ENCODE measurements around the gene CINP. TPM values are rescaled to one million over a fixed set of nuclear protein-coding genes. Genes with fewer than 3 reads are reported as not detected.

The CINP gene
- total RNA-seq, 6 experiments from 2014 or later, result 58.9 to 65.7 (median 62.4) TPM

GRCh38 chr14:102394717-102395375 is 32.2 kb upstream of the CINP start:
- Mint-ChIP-seq H3K36me3 (ENCODE audit: low read depth) (peaks cover 53% of the 10 kb centered on the region), H3K4me3 (no peak overlapping the region), H3K4me1 (ENCODE audit: low read depth) (peaks cover 25% of the 10 kb centered on the region), H3K27me3 (ENCODE audit: insufficient read depth) (no peaks in the 10 kb centered on the region), H3K9me3 (peaks cover 28% of the 10 kb centered on the region), H3K27ac (no peak overlapping the region)
- DNase-seq, result no peak
- TF ChIP-seq, protein P1, sequence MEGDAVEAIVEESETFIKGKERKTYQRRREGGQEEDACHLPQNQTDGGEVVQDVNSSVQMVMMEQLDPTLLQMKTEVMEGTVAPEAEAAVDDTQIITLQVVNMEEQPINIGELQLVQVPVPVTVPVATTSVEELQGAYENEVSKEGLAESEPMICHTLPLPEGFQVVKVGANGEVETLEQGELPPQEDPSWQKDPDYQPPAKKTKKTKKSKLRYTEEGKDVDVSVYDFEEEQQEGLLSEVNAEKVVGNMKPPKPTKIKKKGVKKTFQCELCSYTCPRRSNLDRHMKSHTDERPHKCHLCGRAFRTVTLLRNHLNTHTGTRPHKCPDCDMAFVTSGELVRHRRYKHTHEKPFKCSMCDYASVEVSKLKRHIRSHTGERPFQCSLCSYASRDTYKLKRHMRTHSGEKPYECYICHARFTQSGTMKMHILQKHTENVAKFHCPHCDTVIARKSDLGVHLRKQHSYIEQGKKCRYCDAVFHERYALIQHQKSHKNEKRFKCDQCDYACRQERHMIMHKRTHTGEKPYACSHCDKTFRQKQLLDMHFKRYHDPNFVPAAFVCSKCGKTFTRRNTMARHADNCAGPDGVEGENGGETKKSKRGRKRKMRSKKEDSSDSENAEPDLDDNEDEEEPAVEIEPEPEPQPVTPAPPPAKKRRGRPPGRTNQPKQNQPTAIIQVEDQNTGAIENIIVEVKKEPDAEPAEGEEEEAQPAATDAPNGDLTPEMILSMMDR (IDR thresholded peaks at IDR 0.05), result no peak

GRCh38 chr14:102392506-102392905 is 29.8 kb upstream of the CINP start:
- Mint-ChIP-seq H3K27ac (peak overlapping the region; percentile 52), H3K4me3 (peak overlapping the region; percentile 47), H3K27me3 (ENCODE audit: insufficient read depth) (no peaks in the 10 kb centered on the region; the same call in 1 of the 2 replicates), H3K36me3 (ENCODE audit: low read depth) (peaks cover 34% of the 10 kb centered on the region), H3K4me1 (ENCODE audit: low read depth) (peaks cover 33% of the 10 kb centered on the region), H3K9me3 (peaks cover 8% of the 10 kb centered on the region)
- peak; percentile 11 for DNase-seq
- TF ChIP-seq, protein P1 (IDR thresholded peaks at IDR 0.05), result no peak

GRCh38 chr14:102390064-102390855 is 27.6 kb upstream of the CINP start:
- Mint-ChIP-seq H3K27me3 (ENCODE audit: insufficient read depth) (no peaks in the 10 kb centered on the region; the same call in 1 of the 2 replicates), H3K4me1 (ENCODE audit: low read depth) (peaks cover 33% of the 10 kb centered on the region), H3K4me3 (no peak overlapping the region), H3K9me3 (peaks cover 5% of the 10 kb centered on the region; the same call in 1 of the 2 replicates), H3K27ac (peak overlapping the region; percentile 27), H3K36me3 (ENCODE audit: low read depth) (peaks cover 24% of the 10 kb centered on the region)
- TF ChIP-seq, protein P1 (IDR thresholded peaks at IDR 0.05), result no peak
- DNase-seq, result no peak

- Mint-ChIP-seq H3K27me3 (ENCODE audit: insufficient read depth) (no peaks in the 10 kb centered on the region; the same call in 1 of the 2 replicates), H3K27ac (peak overlapping the region; percentile 1; the same call in 1 of the 2 replicates), H3K4me3 (no peak overlapping the region), H3K9me3 (peaks cover 5% of the 10 kb centered on the region; the same call in 1 of the 2 replicates), H3K4me1 (ENCODE audit: low read depth) (peaks cover 33% of the 10 kb centered on the region), H3K36me3 (ENCODE audit: low read depth) (peaks cover 19% of the 10 kb centered on the region)
- no peak for DNase-seq
- TF ChIP-seq, protein P1 (IDR thresholded peaks at IDR 0.05), result no peak
Measured at GRCh38 chr14:102389246-102389645, 26.6 kb upstream of the CINP start.

- H3K27ac Mint-ChIP-seq, result no peak overlapping the region
- TF ChIP-seq, protein P1 (IDR thresholded peaks at IDR 0.05), result no peak
- H3K4me3 Mint-ChIP-seq, result no peak overlapping the region
- no peak for DNase-seq
- peaks cover 20% of the 10 kb centered on the region for H3K4me1 Mint-ChIP-seq (ENCODE audit: low read depth)
- H3K9me3 Mint-ChIP-seq, result peaks cover 1% of the 10 kb centered on the region; the same call in 1 of the 2 replicates
- peaks cover 15% of the 10 kb centered on the region for H3K36me3 Mint-ChIP-seq (ENCODE audit: low read depth)
- H3K27me3 Mint-ChIP-seq (ENCODE audit: insufficient read depth), result no peaks in the 10 kb centered on the region; the same call in 1 of the 2 replicates
Measured at GRCh38 chr14:102387086-102387485, 24.4 kb upstream of the CINP start.

All from HFFc6 (cell line).